Measurements from ENCODE around the gene PIEZO2.

- TF ChIP-seq CTCF (IDR thresholded peaks at IDR 0.05) (no peak), POLR2A (IDR thresholded peaks at IDR 0.05) (no peak)
Measured at GRCh38 chr18:11177382-11177781, 28.0 kb upstream of the PIEZO2 start.

Measured in ovary (tissue), 3 donors.